Hepatocyte (in vitro differentiated cells): ENCODE results near the gene KDM1B.
"Not testable (repeated sequence)": the region's sequence is repeated elsewhere in the genome, so short reads cannot be mapped to it uniquely, and the experiment has no call there.

Source experiments
- CTCF ChIP-seq: fragments of 200-600 bp; sonication (generic); IDR thresholded peaks from 2 replicates; pipeline ENCODE4 v1.5.1; 2016; ENCODE audit warnings: antibody characterized with exemption, mild to moderate bottlenecking; ENCODE audit not compliant: poor library complexity
- EZH2phosphoT487 ChIP-seq: fragments of 200-600 bp; sonication (generic); IDR thresholded peaks from one replicate; pipeline ENCODE4 v1.6.1; 2018; ENCODE audit warnings: antibody characterized with exemption, mild to moderate bottlenecking, low read depth, moderate library complexity; ENCODE audit not compliant: unreplicated experiment, severe bottlenecking

DNA sequence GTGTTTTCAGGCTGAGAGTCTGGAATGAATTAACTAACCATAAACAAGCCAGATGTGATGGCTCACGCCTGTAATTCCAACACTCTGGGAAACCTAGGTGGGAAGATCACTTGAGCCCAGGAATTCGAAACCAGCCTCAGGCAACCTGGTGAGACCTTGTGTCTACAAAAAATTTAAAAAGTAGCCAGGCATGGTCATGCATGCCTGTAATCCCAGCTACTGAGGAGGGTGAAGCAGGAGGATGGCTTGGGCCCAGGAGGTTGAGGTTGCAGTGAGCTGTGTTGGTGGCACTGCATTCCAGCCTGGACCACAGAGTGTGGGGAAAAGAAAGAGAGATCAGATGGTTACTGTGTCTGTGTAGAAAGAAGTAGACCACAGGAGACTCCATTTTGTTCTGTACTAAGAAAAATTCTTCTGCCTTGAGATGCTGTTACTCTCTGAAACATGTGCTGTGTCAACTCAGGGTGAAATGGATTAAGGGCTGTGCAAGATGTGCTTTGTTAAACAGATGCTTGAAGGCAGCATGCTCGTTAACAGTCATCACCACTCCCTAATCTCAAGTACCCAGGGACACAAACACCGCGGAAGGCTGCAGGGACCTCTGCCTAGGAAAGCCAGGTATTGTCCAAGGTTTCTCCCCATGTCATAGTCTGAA lies 71.4 kb downstream of the KDM1B start:
- not testable (repeated sequence) for TF ChIP-seq CTCF, EZH2phosphoT487
